OCI-LY1 (cell line): Measurements from ENCODE around the gene TSNAXIP1.
A peak's percentile ranks its signal among the peaks of the same experiment; 100 is the strongest.
"Not testable (repeated sequence)": the region's sequence is repeated elsewhere in the genome, so short reads cannot be mapped to it uniquely, and the experiment has no call there.

Experiments used
- H2AFZ ChIP-seq: fragments of 200-600 bp; sonication (generic), shearing (Covaris generic); 2 replicates; pipeline ENCODE4 v1.6.0; 2014; ENCODE audit warnings: antibody characterized with exemption, mild to moderate bottlenecking, low read length
- H3F3A ChIP-seq: fragments of 200-600 bp; sonication (generic), shearing (Covaris generic); 2 replicates; pipeline ENCODE4 v1.6.0; 2014; ENCODE audit warnings: mild to moderate bottlenecking, antibody characterized with exemption, low read length, moderate library complexity; ENCODE audit not compliant: insufficient read depth
- H3K27ac ChIP-seq: fragments of 200-600 bp; sonication (generic); 2 replicates; pipeline ENCODE4 v1.5.1; 2014; ENCODE audit warnings: low read length, mixed run types, mild to moderate bottlenecking, low read depth; ENCODE audit not compliant: poor library complexity, severe bottlenecking
- H3K27me3 ChIP-seq: fragments of 200-600 bp; sonication (generic); 2 replicates; pipeline ENCODE4 v1.6.0; 2014; ENCODE audit warnings: antibody characterized with exemption, mild to moderate bottlenecking, low read length, moderate library complexity; ENCODE audit not compliant: insufficient read depth
- H3K36me3 ChIP-seq: fragments of 200-600 bp; sonication (generic); 2 replicates; pipeline ENCODE4 v1.6.1; 2014; ENCODE audit warnings: mild to moderate bottlenecking, antibody characterized with exemption, low read length, moderate library complexity, mixed read lengths; ENCODE audit not compliant: insufficient read depth
- H3K4me1 ChIP-seq: fragments of 200-600 bp; sonication (generic); 2 replicates; pipeline ENCODE4 v1.5.1; 2014; ENCODE audit warnings: mild to moderate bottlenecking, low read length, moderate library complexity; ENCODE audit not compliant: insufficient read depth, severe bottlenecking
- H3K4me2 ChIP-seq: fragments of 200-600 bp; sonication (generic), shearing (Covaris generic); 2 replicates; pipeline ENCODE4 v1.6.1; 2014; ENCODE audit warnings: low read length
- H3K4me3 ChIP-seq: fragments of 200-600 bp; sonication (generic); 2 replicates; pipeline ENCODE4 v1.5.1; 2014; ENCODE audit warnings: low read length, low read depth, mild to moderate bottlenecking, mixed read lengths; ENCODE audit not compliant: poor library complexity, severe bottlenecking
- H3K79me2 ChIP-seq: fragments of 200-600 bp; shearing (Covaris generic); 2 replicates; pipeline ENCODE4 v1.6.1; 2016; ENCODE audit warnings: mixed run types, low read length, mixed read lengths; ENCODE audit not compliant: insufficient read depth
- H3K9ac ChIP-seq: fragments of 200-600 bp; sonication (generic), shearing (Covaris generic); 2 replicates; pipeline ENCODE4 v1.6.1; 2014; ENCODE audit warnings: mild to moderate bottlenecking, low read length, mixed read lengths
- H3K9me2 ChIP-seq: fragments of 200-600 bp; sonication (generic), shearing (Covaris generic); 2 replicates; pipeline ENCODE4 v1.6.1; 2014; ENCODE audit warnings: low read depth, mild to moderate bottlenecking, low read length, mixed read lengths
- H3K9me3 ChIP-seq: fragments of 200-600 bp; shearing (Covaris generic); 2 replicates; pipeline ENCODE4 v1.6.1; 2014; ENCODE audit warnings: low read length, mixed read lengths
- H4K20me1 ChIP-seq: fragments of 200-600 bp; sonication (generic), shearing (Covaris generic); 2 replicates; pipeline ENCODE4 v1.6.0; 2016; ENCODE audit warnings: mild to moderate bottlenecking, low read length; ENCODE audit not compliant: insufficient read depth
- CTCF ChIP-seq: fragments of 200-600 bp; sonication (generic), shearing (Covaris generic); IDR thresholded peaks from 2 replicates; pipeline ENCODE4 v1.5.1; 2017; ENCODE audit warnings: mild to moderate bottlenecking, antibody characterized with exemption, low read length, moderate library complexity, mixed read lengths
- EZH2 ChIP-seq: fragments of 200-600 bp; sonication (generic), shearing (Covaris generic); IDR thresholded peaks from 2 replicates; pipeline ENCODE4 v1.8.0; 2017; ENCODE audit warnings: borderline replicate concordance, mixed run types, mild to moderate bottlenecking, antibody characterized with exemption, low read length, moderate library complexity, mixed read lengths

TSNAXIP1 gene

GRCh38 chr16:67833415-67834241, 26.9 kb downstream of the TSNAXIP1 start:
- Histone ChIP-seq H3K27ac (no peak overlapping the region), H3K4me2 (peak overlapping the region; percentile 100), H3K4me3 (peak overlapping the region; percentile 78), H3K9me3 (no peaks in the 10 kb centered on the region), H4K20me1 (no peaks in the 10 kb centered on the region), H3K9me2 (no peaks in the 10 kb centered on the region), H2AFZ (no peak overlapping the region), H3K9ac (peak overlapping the region; percentile 80), H3K79me2 (0 out of 2 replicates have a peak, but pooled peaks cover 3% of the 10 kb centered on the region), H3K4me1 (peaks cover 18% of the 10 kb centered on the region), H3F3A (no peaks in the 10 kb centered on the region), H3K27me3 (no peaks in the 10 kb centered on the region), H3K36me3 (peaks cover 34% of the 10 kb centered on the region; the same call in 1 of the 2 replicates)
- no peak for TF ChIP-seq EZH2

- Histone ChIP-seq H4K20me1 (no peaks in the 10 kb centered on the region), H3F3A (no peaks in the 10 kb centered on the region), H3K9me3 (no peaks in the 10 kb centered on the region), H3K4me3 (peak overlapping the region; percentile 78), H3K27ac (no peak overlapping the region), H3K9ac (peak overlapping the region; percentile 80; the same call in 1 of the 2 replicates), H3K27me3 (no peaks in the 10 kb centered on the region), H3K4me2 (peak overlapping the region; percentile 100), H3K9me2 (no peaks in the 10 kb centered on the region), H3K36me3 (peaks cover 28% of the 10 kb centered on the region; the same call in 1 of the 2 replicates), H3K79me2 (0 out of 2 replicates have a peak, but pooled peaks cover 3% of the 10 kb centered on the region), H2AFZ (no peak overlapping the region), H3K4me1 (peaks cover 18% of the 10 kb centered on the region)
- TF ChIP-seq CTCF = no peak
- TF ChIP-seq EZH2 = no peak
Observed at GRCh38 chr16:67834242-67834614, 27.5 kb downstream of the TSNAXIP1 start.

- H3K27me3 ChIP-seq, H2AFZ ChIP-seq, H3F3A ChIP-seq, H3K4me2 ChIP-seq, H3K79me2 ChIP-seq, H3K9me3 ChIP-seq, H3K36me3 ChIP-seq, H4K20me1 ChIP-seq, H3K4me3 ChIP-seq, H3K27ac ChIP-seq, H3K9me2 ChIP-seq, H3K9ac ChIP-seq: not testable (repeated sequence)
- peaks cover 22% of the 10 kb centered on the region for H3K4me1 ChIP-seq
Observed at GRCh38 chr16:67837190-67837589, 30.5 kb downstream of the TSNAXIP1 start.

- Histone ChIP-seq H4K20me1 (no peaks in the 10 kb centered on the region), H2AFZ (no peak overlapping the region), H3K27me3 (no peaks in the 10 kb centered on the region), H3K9me3 (no peaks in the 10 kb centered on the region), H3K27ac (no peak overlapping the region), H3K9me2 (no peaks in the 10 kb centered on the region), H3K4me2 (no peak overlapping the region), H3K9ac (no peak overlapping the region), H3K4me3 (no peak overlapping the region), H3K79me2 (0 out of 2 replicates have a peak, but pooled peaks cover 3% of the 10 kb centered on the region), H3F3A (no peaks in the 10 kb centered on the region), H3K36me3 (no peaks in the 10 kb centered on the region), H3K4me1 (peaks cover 16% of the 10 kb centered on the region)
- no peak for TF ChIP-seq CTCF
- no peak for TF ChIP-seq EZH2
Observed at GRCh38 chr16:67837811-67838210, 31.1 kb downstream of the TSNAXIP1 start.
